ENCODE results near the gene ARHGAP40.
"Not testable (repeated sequence)": the region's sequence is repeated elsewhere in the genome, so short reads cannot be mapped to it uniquely, and the experiment has no call there.

Gene ARHGAP40

GRCh38 chr20:38591474-38592410, 9.9 kb upstream of the ARHGAP40 start:
- H3K4ac ChIP-seq (ENCODE audit: low read depth in 1 of 2, low read length in 2 of 2) = no peak overlapping the region
- H3K18ac ChIP-seq (ENCODE audit: low read depth in 1 of 2, low read length in 2 of 2) = no peak overlapping the region
- no peak overlapping the region for H3K27ac ChIP-seq (ENCODE audit: low read length, poor library complexity, severe bottlenecking)
- no peak overlapping the region for H3K4me2 ChIP-seq (ENCODE audit: low read length, poor library complexity, severe bottlenecking)
- DNase-seq = no peak
- H2BK120ac ChIP-seq (ENCODE audit: low read depth, low read length) = no peak overlapping the region
- H3K4me3 ChIP-seq (ENCODE audit: insufficient read depth in 1 of 2, low read depth in 1 of 2, low read length in 2 of 2) = no peak overlapping the region
- peaks cover 0 to 37% of the 10 kb centered on the region in 2 experiments for H3K27me3 ChIP-seq (ENCODE audit: control insufficient read depth in 1 of 2, insufficient read depth in 1 of 2, low read length in 2 of 2)
- H3K79me1 ChIP-seq (replicated peaks; ENCODE audit: low read length, poor library complexity, severe bottlenecking) = no peaks in the 10 kb centered on the region
- no peak overlapping the region for H3K14ac ChIP-seq (ENCODE audit: low read length in 2 of 2)
- H2BK15ac ChIP-seq (ENCODE audit: low read depth, poor library complexity, severe bottlenecking) = no peak overlapping the region
- no peak overlapping the region for H3K23ac ChIP-seq (ENCODE audit: low read length in 2 of 2)
- no peak overlapping the region for H2BK5ac ChIP-seq (ENCODE audit: low read depth, low read length, poor library complexity, severe bottlenecking)
- no peak overlapping the region for H3K9ac ChIP-seq (ENCODE audit: low read length)
- 91% methylated on average over 21 of the region's 21 CpGs for WGBS
- no peaks in the 10 kb centered on the region for H3K9me3 ChIP-seq (ENCODE audit: control insufficient read depth, low read length)
- H3K36me3 ChIP-seq (ENCODE audit: control insufficient read depth in 1 of 2, insufficient read depth in 2 of 2, low read depth in 1 of 2, low read length in 2 of 2) = no peaks in the 10 kb centered on the region
- no peak overlapping the region for H4K8ac ChIP-seq (ENCODE audit: low read length)
- no peak overlapping the region for H2AFZ ChIP-seq (ENCODE audit: low read depth, low read length)
- no peak overlapping the region for H4K91ac ChIP-seq (ENCODE audit: low read length)
- H2AK5ac ChIP-seq (ENCODE audit: low read length, severe bottlenecking) = peak overlapping the region; percentile 87
- no peak overlapping the region for H2BK12ac ChIP-seq (ENCODE audit: low read length in 2 of 2)
- H3K4me1 ChIP-seq (ENCODE audit: control insufficient read depth, insufficient read depth, low read depth, low read length) = peaks cover 17% of the 10 kb centered on the region

GRCh38 chr20:38592411-38592790, 9.2 kb upstream of the ARHGAP40 start:
- peak; percentile 49 for DNase-seq
- not testable (repeated sequence) for H3K9ac ChIP-seq (ENCODE audit: low read length); H3K23ac ChIP-seq (ENCODE audit: low read length in 2 of 2); H4K91ac ChIP-seq (ENCODE audit: low read length); H3K27ac ChIP-seq (ENCODE audit: low read length, poor library complexity, severe bottlenecking); H2BK120ac ChIP-seq (ENCODE audit: low read depth, low read length); H3K4me2 ChIP-seq (ENCODE audit: low read length, poor library complexity, severe bottlenecking); H2AFZ ChIP-seq (ENCODE audit: low read depth, low read length); H2BK12ac ChIP-seq (ENCODE audit: low read length in 2 of 2); H3K9me3 ChIP-seq (ENCODE audit: control insufficient read depth, low read length); H3K4me3 ChIP-seq (ENCODE audit: insufficient read depth in 1 of 2, low read depth in 1 of 2, low read length in 2 of 2); H4K8ac ChIP-seq (ENCODE audit: low read length); H3K18ac ChIP-seq (ENCODE audit: low read depth in 1 of 2, low read length in 2 of 2); H3K4ac ChIP-seq (ENCODE audit: low read depth in 1 of 2, low read length in 2 of 2); H3K79me1 ChIP-seq (replicated peaks; ENCODE audit: low read length, poor library complexity, severe bottlenecking); H2BK15ac ChIP-seq (ENCODE audit: low read depth, poor library complexity, severe bottlenecking); H3K36me3 ChIP-seq (ENCODE audit: control insufficient read depth in 1 of 2, insufficient read depth in 2 of 2, low read depth in 1 of 2, low read length in 2 of 2); H2BK5ac ChIP-seq (ENCODE audit: low read depth, low read length, poor library complexity, severe bottlenecking); H3K14ac ChIP-seq (ENCODE audit: low read length in 2 of 2)
- Histone ChIP-seq H2AK5ac (ENCODE audit: low read length, severe bottlenecking) (peak overlapping the region; percentile 87), H3K27me3 (ENCODE audit: control insufficient read depth in 1 of 2, insufficient read depth in 1 of 2, low read length in 2 of 2) (peaks cover 0 to 31% of the 10 kb centered on the region in 2 experiments), H3K4me1 (ENCODE audit: control insufficient read depth, insufficient read depth, low read depth, low read length) (peaks cover 17% of the 10 kb centered on the region)
- WGBS = 41% methylated on average over 3 of the region's 3 CpGs

GRCh38 chr20:38594281-38594680, 7.3 kb upstream of the ARHGAP40 start:
- H3K4me3 ChIP-seq (ENCODE audit: insufficient read depth in 1 of 2, low read depth in 1 of 2, low read length in 2 of 2); H2AFZ ChIP-seq (ENCODE audit: low read depth, low read length); H4K91ac ChIP-seq (ENCODE audit: low read length); H3K14ac ChIP-seq (ENCODE audit: low read length in 2 of 2); H3K9me3 ChIP-seq (ENCODE audit: control insufficient read depth, low read length); H2BK120ac ChIP-seq (ENCODE audit: low read depth, low read length); H3K4ac ChIP-seq (ENCODE audit: low read depth in 1 of 2, low read length in 2 of 2); H2AK5ac ChIP-seq (ENCODE audit: low read length, severe bottlenecking); H3K79me1 ChIP-seq (replicated peaks; ENCODE audit: low read length, poor library complexity, severe bottlenecking); H2BK5ac ChIP-seq (ENCODE audit: low read depth, low read length, poor library complexity, severe bottlenecking); H3K4me2 ChIP-seq (ENCODE audit: low read length, poor library complexity, severe bottlenecking); H3K18ac ChIP-seq (ENCODE audit: low read depth in 1 of 2, low read length in 2 of 2); H3K9ac ChIP-seq (ENCODE audit: low read length); H4K8ac ChIP-seq (ENCODE audit: low read length); H3K27ac ChIP-seq (ENCODE audit: low read length, poor library complexity, severe bottlenecking); H3K23ac ChIP-seq (ENCODE audit: low read length in 2 of 2); DNase-seq; H3K36me3 ChIP-seq (ENCODE audit: control insufficient read depth in 1 of 2, insufficient read depth in 2 of 2, low read depth in 1 of 2, low read length in 2 of 2); H2BK12ac ChIP-seq (ENCODE audit: low read length in 2 of 2); H2BK15ac ChIP-seq (ENCODE audit: low read depth, poor library complexity, severe bottlenecking): not testable (repeated sequence)
- Histone ChIP-seq H3K27me3 (ENCODE audit: control insufficient read depth in 1 of 2, insufficient read depth in 1 of 2, low read length in 2 of 2) (peaks cover 0 to 30% of the 10 kb centered on the region in 2 experiments), H3K4me1 (ENCODE audit: control insufficient read depth, insufficient read depth, low read depth, low read length) (peaks cover 21% of the 10 kb centered on the region)
- WGBS = 76% methylated on average over 12 of the region's 12 CpGs

- not testable (repeated sequence) for H3K9ac ChIP-seq (ENCODE audit: low read length); H3K36me3 ChIP-seq (ENCODE audit: control insufficient read depth in 1 of 2, insufficient read depth in 2 of 2, low read depth in 1 of 2, low read length in 2 of 2); H2BK12ac ChIP-seq (ENCODE audit: low read length in 2 of 2); H3K18ac ChIP-seq (ENCODE audit: low read depth in 1 of 2, low read length in 2 of 2); H2BK15ac ChIP-seq (ENCODE audit: low read depth, poor library complexity, severe bottlenecking); H3K9me3 ChIP-seq (ENCODE audit: control insufficient read depth, low read length); H3K14ac ChIP-seq (ENCODE audit: low read length in 2 of 2); H3K23ac ChIP-seq (ENCODE audit: low read length in 2 of 2); H4K8ac ChIP-seq (ENCODE audit: low read length); H2BK5ac ChIP-seq (ENCODE audit: low read depth, low read length, poor library complexity, severe bottlenecking); H3K4me2 ChIP-seq (ENCODE audit: low read length, poor library complexity, severe bottlenecking); H3K79me1 ChIP-seq (replicated peaks; ENCODE audit: low read length, poor library complexity, severe bottlenecking); H3K4ac ChIP-seq (ENCODE audit: low read depth in 1 of 2, low read length in 2 of 2); H2BK120ac ChIP-seq (ENCODE audit: low read depth, low read length); H3K27ac ChIP-seq (ENCODE audit: low read length, poor library complexity, severe bottlenecking); H4K91ac ChIP-seq (ENCODE audit: low read length); DNase-seq; H2AFZ ChIP-seq (ENCODE audit: low read depth, low read length); H2AK5ac ChIP-seq (ENCODE audit: low read length, severe bottlenecking); H3K4me3 ChIP-seq (ENCODE audit: insufficient read depth in 1 of 2, low read depth in 1 of 2, low read length in 2 of 2)
- Histone ChIP-seq H3K27me3 (ENCODE audit: control insufficient read depth in 1 of 2, insufficient read depth in 1 of 2, low read length in 2 of 2) (peaks cover 0 to 33% of the 10 kb centered on the region in 2 experiments), H3K4me1 (ENCODE audit: control insufficient read depth, insufficient read depth, low read depth, low read length) (peaks cover 25% of the 10 kb centered on the region)
- WGBS = 95% methylated on average over 13 of the region's 15 CpGs
Observed at GRCh38 chr20:38595886-38596285, 5.7 kb upstream of the ARHGAP40 start.
